ENCODE measurements around the gene BCOR.

The BCOR gene

GRCh38 chrX:40102393-40103381, 4.9 kb upstream of the BCOR start:
- no peaks in the 10 kb centered on the region for H3K36me3 ChIP-seq (ENCODE audit: insufficient read depth, low read length)
- H3K4me1 ChIP-seq (ENCODE audit: insufficient read depth, low read length): peaks cover 20% of the 10 kb centered on the region
- H3K27ac ChIP-seq (ENCODE audit: low read depth, low read length): no peak overlapping the region
- peaks cover 12 to 60% of the 10 kb centered on the region in 2 donors for H3K27me3 ChIP-seq (ENCODE audit: control insufficient read depth in 1 of 2, insufficient read depth in 2 of 2, low read length in 2 of 2)
- H3K9ac ChIP-seq (ENCODE audit: low read length): no peak overlapping the region
- H3K4me3 ChIP-seq (ENCODE audit: low read depth in 1 of 2, low read length in 2 of 2): no peak overlapping the region
- H3K9me3 ChIP-seq (ENCODE audit: low read length): no peaks in the 10 kb centered on the region

GRCh38 chrX:40101430-40101802, 3.7 kb upstream of the BCOR start:
- no peak overlapping the region for H3K9ac ChIP-seq (ENCODE audit: low read length)
- H3K27ac ChIP-seq (ENCODE audit: low read depth, low read length): no peak overlapping the region
- no peak overlapping the region for H3K4me3 ChIP-seq (ENCODE audit: low read depth in 1 of 2, low read length in 2 of 2)
- H3K27me3 ChIP-seq (ENCODE audit: control insufficient read depth in 1 of 2, insufficient read depth in 2 of 2, low read length in 2 of 2): peaks cover 12 to 48% of the 10 kb centered on the region in 2 donors
- peaks cover 18% of the 10 kb centered on the region for H3K4me1 ChIP-seq (ENCODE audit: insufficient read depth, low read length)
- no peaks in the 10 kb centered on the region for H3K36me3 ChIP-seq (ENCODE audit: insufficient read depth, low read length)
- H3K9me3 ChIP-seq (ENCODE audit: low read length): no peaks in the 10 kb centered on the region

- Histone ChIP-seq H3K36me3 (ENCODE audit: insufficient read depth, low read length) (no peaks in the 10 kb centered on the region), H3K9ac (ENCODE audit: low read length) (no peak overlapping the region), H3K4me1 (ENCODE audit: insufficient read depth, low read length) (peaks cover 18% of the 10 kb centered on the region), H3K27ac (ENCODE audit: low read depth, low read length) (peak overlapping the region; percentile 40), H3K9me3 (ENCODE audit: low read length) (no peaks in the 10 kb centered on the region), H3K27me3 (ENCODE audit: control insufficient read depth in 1 of 2, insufficient read depth in 2 of 2, low read length in 2 of 2) (peaks cover 12 to 46% of the 10 kb centered on the region in 2 donors), H3K4me3 (ENCODE audit: low read depth in 1 of 2, low read length in 2 of 2) (no peak overlapping the region)
Observed at GRCh38 chrX:40100537-40101429, 3.0 kb upstream of the BCOR start.

GRCh38 chrX:40100141-40100536, 2.4 kb upstream of the BCOR start:
- Histone ChIP-seq H3K4me3 (ENCODE audit: low read depth in 1 of 2, low read length in 2 of 2) (no peak overlapping the region), H3K9ac (ENCODE audit: low read length) (no peak overlapping the region), H3K9me3 (ENCODE audit: low read length) (no peaks in the 10 kb centered on the region), H3K27ac (ENCODE audit: low read depth, low read length) (peak overlapping the region; percentile 40), H3K36me3 (ENCODE audit: insufficient read depth, low read length) (no peaks in the 10 kb centered on the region), H3K4me1 (ENCODE audit: insufficient read depth, low read length) (peaks cover 18% of the 10 kb centered on the region), H3K27me3 (ENCODE audit: control insufficient read depth in 1 of 2, insufficient read depth in 2 of 2, low read length in 2 of 2) (peaks cover 12 to 46% of the 10 kb centered on the region in 2 donors)

- no peaks in the 10 kb centered on the region for H3K36me3 ChIP-seq (ENCODE audit: insufficient read depth, low read length)
- no peaks in the 10 kb centered on the region for H3K9me3 ChIP-seq (ENCODE audit: low read length)
- H3K9ac ChIP-seq (ENCODE audit: low read length): no peak overlapping the region
- H3K27me3 ChIP-seq (ENCODE audit: control insufficient read depth in 1 of 2, insufficient read depth in 2 of 2, low read length in 2 of 2): peaks cover 15 to 42% of the 10 kb centered on the region in 2 donors
- peak overlapping the region; percentile 2 to 58 for H3K4me3 ChIP-seq (ENCODE audit: low read depth in 1 of 2, low read length in 2 of 2)
- peak overlapping the region; percentile 79 for H3K27ac ChIP-seq (ENCODE audit: low read depth, low read length)
- H3K4me1 ChIP-seq (ENCODE audit: insufficient read depth, low read length): peaks cover 18% of the 10 kb centered on the region
Observed at GRCh38 chrX:40099055-40099958, 1.5 kb upstream of the BCOR start.

- Histone ChIP-seq H3K27ac (ENCODE audit: low read depth, low read length) (peak overlapping the region; percentile 79), H3K4me3 (ENCODE audit: low read depth in 1 of 2, low read length in 2 of 2) (peak overlapping the region; percentile 2 to 58), H3K9ac (ENCODE audit: low read length) (peak overlapping the region; percentile 44), H3K36me3 (ENCODE audit: insufficient read depth, low read length) (no peaks in the 10 kb centered on the region), H3K4me1 (ENCODE audit: insufficient read depth, low read length) (peaks cover 18% of the 10 kb centered on the region), H3K9me3 (ENCODE audit: low read length) (no peaks in the 10 kb centered on the region), H3K27me3 (ENCODE audit: control insufficient read depth in 1 of 2, insufficient read depth in 2 of 2, low read length in 2 of 2) (peaks cover 7 to 46% of the 10 kb centered on the region in 2 donors)
Observed at GRCh38 chrX:40098264-40099054, 701 bp upstream of the BCOR start.

GRCh38 chrX:40097141-40097503, 636 bp downstream of the BCOR start:
- Histone ChIP-seq H3K4me3 (ENCODE audit: low read depth in 1 of 2, low read length in 2 of 2) (peak overlapping the region in 1 of 2 donors; percentile 71), H3K36me3 (ENCODE audit: insufficient read depth, low read length) (no peaks in the 10 kb centered on the region), H3K27ac (ENCODE audit: low read depth, low read length) (no peak overlapping the region), H3K27me3 (ENCODE audit: control insufficient read depth in 1 of 2, insufficient read depth in 2 of 2, low read length in 2 of 2) (peaks cover 3 to 38% of the 10 kb centered on the region in 2 donors), H3K4me1 (ENCODE audit: insufficient read depth, low read length) (peaks cover 18% of the 10 kb centered on the region), H3K9ac (ENCODE audit: low read length) (no peak overlapping the region), H3K9me3 (ENCODE audit: low read length) (no peaks in the 10 kb centered on the region)

- peak overlapping the region; percentile 66 to 71 for H3K4me3 ChIP-seq (ENCODE audit: low read depth in 1 of 2, low read length in 2 of 2)
- H3K9me3 ChIP-seq (ENCODE audit: low read length): no peaks in the 10 kb centered on the region
- H3K9ac ChIP-seq (ENCODE audit: low read length): peak overlapping the region; percentile 21
- peaks cover 18% of the 10 kb centered on the region for H3K4me1 ChIP-seq (ENCODE audit: insufficient read depth, low read length)
- H3K36me3 ChIP-seq (ENCODE audit: insufficient read depth, low read length): no peaks in the 10 kb centered on the region
- H3K27me3 ChIP-seq (ENCODE audit: control insufficient read depth in 1 of 2, insufficient read depth in 2 of 2, low read length in 2 of 2): peaks cover 3 to 38% of the 10 kb centered on the region in 2 donors
- peak overlapping the region; percentile 66 for H3K27ac ChIP-seq (ENCODE audit: low read depth, low read length)
Observed at GRCh38 chrX:40096395-40097091, 1.2 kb downstream of the BCOR start.

GRCh38 chrX:40095583-40096394, 2.0 kb downstream of the BCOR start:
- H3K27me3 ChIP-seq (ENCODE audit: control insufficient read depth in 1 of 2, insufficient read depth in 2 of 2, low read length in 2 of 2): peaks cover 8 to 35% of the 10 kb centered on the region in 2 donors
- peak overlapping the region; percentile 39 for H3K9ac ChIP-seq (ENCODE audit: low read length)
- H3K4me1 ChIP-seq (ENCODE audit: insufficient read depth, low read length): peaks cover 18% of the 10 kb centered on the region

More at GRCh38 chrX:40095583-40096394, 2.0 kb downstream of the BCOR start:
- no peaks in the 10 kb centered on the region for H3K36me3 ChIP-seq (ENCODE audit: insufficient read depth, low read length)
- H3K27ac ChIP-seq (ENCODE audit: low read depth, low read length): peak overlapping the region; percentile 66
- H3K4me3 ChIP-seq (ENCODE audit: low read depth in 1 of 2, low read length in 2 of 2): peak overlapping the region; percentile 66 to 71
- no peaks in the 10 kb centered on the region for H3K9me3 ChIP-seq (ENCODE audit: low read length)

Data from muscle layer of colon (tissue), 2 donors.